Liver (tissue), 3 donors: ENCODE measurements around the gene BRD3OS.

ENCODE experiments used
- RXRA ChIP-seq, 2 donors: IDR thresholded peaks; 2 replicates each; pipeline ENCODE4 v1.6.1; 2017 to 2018; ENCODE audit warnings: antibody characterized with exemption in 2 of 2, mild to moderate bottlenecking in 1 of 2
- YY1 ChIP-seq: IDR thresholded peaks from 2 replicates; pipeline ENCODE4 v1.6.1; 2016; ENCODE audit warnings: antibody characterized with exemption, mild to moderate bottlenecking
- TF ChIP-seq, protein P1 (sequence below): fragments of 150-350 bp; IDR thresholded peaks from 2 replicates; pipeline ENCODE4 v1.5.1; 2017; ENCODE audit warnings: improper control_type of control experiment, low read depth, low read length; ENCODE audit not compliant: missing input control
- TF ChIP-seq, protein P2 (sequence below): IDR thresholded peaks from 2 replicates; pipeline ENCODE4 v1.6.1; 2016; ENCODE audit warnings: antibody characterized with exemption
- donor health status: healthy.
- donor health status: healthy.

DNA sequence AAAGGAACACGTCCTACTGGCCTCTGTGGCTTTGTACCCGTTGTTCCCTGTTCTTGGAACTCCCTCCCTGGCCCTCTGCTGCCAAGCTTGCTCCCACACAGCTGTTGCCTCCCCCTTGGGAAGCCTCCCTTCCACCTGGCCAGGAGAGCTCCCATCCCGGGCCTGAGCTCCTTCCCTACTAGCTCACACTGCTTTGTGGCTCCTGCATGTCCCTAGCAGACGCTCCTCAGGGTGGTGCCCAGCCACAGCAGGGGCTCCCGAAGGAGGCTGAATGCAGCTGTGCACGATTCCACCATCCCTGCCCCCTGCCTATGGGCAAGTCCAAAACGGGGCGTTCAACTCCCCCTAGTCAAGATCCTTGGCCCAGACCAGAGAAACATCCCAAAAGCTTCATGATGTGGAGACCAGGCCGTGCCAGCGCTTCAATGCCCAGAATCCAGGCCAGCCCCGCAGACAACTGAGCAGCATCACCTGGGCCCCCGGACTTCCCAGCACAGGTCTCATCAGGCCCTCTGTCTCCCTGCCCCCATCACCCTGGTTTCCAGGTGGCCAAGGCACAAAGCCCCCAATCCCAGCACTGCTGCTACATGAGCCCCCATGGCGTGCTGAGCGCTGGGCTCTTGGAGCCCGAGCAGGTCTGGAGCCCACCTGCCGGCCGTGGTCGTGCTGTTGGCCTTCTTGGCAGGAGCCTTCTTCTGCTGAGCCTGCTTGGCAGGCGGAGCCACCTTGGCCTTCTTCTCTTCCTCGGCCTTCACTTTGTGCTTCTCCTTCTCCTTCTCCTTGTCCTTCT, 14.3 kb downstream of the BRD3OS start:
- TF ChIP-seq, protein P1, sequence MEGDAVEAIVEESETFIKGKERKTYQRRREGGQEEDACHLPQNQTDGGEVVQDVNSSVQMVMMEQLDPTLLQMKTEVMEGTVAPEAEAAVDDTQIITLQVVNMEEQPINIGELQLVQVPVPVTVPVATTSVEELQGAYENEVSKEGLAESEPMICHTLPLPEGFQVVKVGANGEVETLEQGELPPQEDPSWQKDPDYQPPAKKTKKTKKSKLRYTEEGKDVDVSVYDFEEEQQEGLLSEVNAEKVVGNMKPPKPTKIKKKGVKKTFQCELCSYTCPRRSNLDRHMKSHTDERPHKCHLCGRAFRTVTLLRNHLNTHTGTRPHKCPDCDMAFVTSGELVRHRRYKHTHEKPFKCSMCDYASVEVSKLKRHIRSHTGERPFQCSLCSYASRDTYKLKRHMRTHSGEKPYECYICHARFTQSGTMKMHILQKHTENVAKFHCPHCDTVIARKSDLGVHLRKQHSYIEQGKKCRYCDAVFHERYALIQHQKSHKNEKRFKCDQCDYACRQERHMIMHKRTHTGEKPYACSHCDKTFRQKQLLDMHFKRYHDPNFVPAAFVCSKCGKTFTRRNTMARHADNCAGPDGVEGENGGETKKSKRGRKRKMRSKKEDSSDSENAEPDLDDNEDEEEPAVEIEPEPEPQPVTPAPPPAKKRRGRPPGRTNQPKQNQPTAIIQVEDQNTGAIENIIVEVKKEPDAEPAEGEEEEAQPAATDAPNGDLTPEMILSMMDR, result no peak
- TF ChIP-seq, protein P2, sequence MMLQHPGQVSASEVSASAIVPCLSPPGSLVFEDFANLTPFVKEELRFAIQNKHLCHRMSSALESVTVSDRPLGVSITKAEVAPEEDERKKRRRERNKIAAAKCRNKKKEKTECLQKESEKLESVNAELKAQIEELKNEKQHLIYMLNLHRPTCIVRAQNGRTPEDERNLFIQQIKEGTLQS, result no peak
- no peak for TF ChIP-seq YY1
- no peak for TF ChIP-seq RXRA (IDR thresholded peaks at IDR 0.05)
